COR-L47 (cell line): Measurements from ENCODE around the gene TFF3.

ENCODE experiments used
- DNase-seq: peaks from one replicate; lab custom pipeline; 2025; lab: John Stamatoyannopoulos, UW

The TFF3 gene

DNA sequence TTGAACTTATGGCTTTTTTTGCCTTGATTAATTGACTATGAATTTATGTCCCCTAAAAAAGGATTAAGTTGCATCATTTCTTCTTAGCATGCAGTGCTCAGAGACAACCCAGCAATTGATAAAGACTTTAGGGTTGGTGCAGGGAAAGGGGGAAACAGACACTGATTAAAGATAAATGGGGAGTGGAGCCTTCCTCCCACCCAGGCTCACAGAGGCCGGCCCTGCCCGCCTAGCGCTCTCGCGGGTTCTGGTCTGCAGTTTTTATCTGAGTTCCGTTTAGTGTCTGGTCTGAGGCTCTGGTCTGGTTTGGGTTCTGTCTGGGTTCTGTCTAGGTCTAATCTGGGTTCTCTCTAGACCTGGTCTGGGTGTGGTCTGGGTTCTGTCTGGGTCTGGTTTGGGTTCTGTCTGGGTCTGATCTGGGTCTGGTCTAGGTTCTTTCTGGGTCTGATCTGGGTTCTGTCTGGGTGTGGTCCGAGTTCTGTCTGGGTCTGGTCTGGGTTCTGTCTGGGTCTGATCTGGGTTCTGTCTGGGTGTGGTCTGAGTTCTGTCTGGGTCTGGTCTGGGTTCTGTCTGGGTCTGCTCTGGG is 48.1 kb downstream of the TFF3 start:
- DNase-seq: no peak

DNA sequence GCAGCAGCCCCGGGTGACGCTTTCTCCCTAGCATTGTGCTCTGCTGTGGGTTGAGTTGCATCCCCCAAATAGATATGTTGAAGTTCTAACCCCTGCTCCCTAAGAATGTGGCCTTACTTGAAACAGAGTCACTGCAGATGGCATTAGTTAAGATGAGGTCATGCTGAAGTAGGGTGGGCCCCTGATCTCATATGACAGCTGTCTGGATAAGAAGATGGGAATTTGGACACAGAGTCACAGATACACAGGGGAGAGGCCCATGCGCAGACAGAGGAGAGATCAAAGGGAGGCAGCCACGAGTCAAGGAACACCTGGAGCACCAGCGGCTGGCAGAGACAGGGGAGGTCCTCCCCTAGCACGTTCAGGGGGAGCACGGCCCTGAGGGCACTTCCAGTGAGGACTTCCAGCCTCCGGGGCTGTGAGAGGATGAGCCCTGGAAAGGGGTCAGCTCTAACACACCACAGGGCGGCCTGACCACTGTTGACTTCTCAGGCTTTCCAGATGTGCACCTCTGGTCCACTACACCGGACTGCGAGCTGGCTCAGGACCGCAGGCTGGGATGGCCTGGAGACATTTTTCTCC is 49.9 kb downstream of the TFF3 start:
- no peak for DNase-seq

DNA sequence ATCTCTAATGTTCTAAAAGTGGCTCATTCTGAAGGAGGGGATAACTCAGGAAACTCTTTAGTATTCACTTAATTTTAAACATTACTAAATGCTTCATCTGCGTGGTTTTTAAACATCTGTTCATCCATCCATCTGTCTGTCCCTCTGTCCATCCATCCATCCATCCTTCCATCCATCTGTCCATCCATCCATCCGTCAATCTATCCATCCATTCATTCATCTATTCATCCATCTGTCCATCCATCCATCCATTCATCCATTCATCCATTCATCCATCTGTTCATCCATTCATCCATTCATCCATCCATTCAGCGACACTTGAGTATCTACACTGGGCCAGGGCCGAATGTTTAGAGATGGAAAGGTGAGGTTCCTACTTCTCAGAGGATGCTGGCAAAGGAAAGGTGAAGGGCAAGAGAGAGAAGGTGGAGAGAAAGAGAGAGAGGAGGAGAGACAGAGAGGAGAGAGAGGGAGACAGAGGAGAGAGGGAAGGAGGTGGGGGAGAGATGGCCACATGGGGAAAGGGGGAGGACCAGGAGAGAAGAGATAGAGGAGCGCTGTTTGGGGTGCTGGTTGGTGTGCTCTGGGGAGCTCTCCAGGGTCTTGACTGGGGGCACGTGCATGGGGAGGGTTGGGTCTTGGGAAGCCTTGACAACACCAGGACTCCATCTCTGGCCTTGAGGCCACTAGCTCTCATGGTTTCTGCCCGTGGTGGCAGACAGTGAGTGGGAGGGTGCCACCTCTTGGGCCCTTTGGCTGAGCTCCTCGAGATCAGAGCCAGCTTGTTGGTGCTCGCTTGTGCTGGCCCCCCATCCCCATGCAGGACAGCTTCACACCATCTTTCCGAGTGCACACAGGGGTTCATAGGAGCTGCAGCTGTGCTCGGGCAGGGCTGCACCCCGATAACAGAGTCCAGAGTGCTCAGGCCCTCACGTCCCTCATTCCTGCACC is 50.7 kb downstream of the TFF3 start:
- DNase-seq: no peak

DNA sequence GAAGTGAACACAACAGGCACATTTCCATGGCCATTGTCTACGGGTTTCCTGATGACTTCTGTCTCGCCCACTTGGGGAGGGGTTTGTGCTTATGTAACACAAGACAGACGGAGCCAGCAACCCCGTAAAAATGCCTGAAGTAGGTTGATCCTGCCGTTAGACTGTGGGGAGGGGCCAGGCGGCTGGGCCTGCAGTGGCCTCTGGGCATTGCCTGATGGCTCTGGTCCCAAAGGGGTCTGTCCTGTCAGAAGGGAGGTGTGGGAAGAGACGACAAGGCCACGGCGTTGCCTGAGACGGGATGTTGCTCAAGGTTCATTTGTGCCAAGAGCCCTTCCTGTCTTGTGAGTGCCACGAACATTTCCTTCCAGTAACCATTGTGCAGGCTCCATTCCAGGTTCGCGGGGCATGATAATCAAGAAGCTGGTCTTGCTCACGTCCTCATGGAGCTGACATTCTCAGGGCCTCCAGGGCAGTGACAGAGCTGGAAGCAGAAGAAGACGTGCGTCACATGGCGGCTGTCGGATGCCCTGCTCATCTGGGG is 51.5 kb downstream of the TFF3 start:
- DNase-seq: no peak

DNA sequence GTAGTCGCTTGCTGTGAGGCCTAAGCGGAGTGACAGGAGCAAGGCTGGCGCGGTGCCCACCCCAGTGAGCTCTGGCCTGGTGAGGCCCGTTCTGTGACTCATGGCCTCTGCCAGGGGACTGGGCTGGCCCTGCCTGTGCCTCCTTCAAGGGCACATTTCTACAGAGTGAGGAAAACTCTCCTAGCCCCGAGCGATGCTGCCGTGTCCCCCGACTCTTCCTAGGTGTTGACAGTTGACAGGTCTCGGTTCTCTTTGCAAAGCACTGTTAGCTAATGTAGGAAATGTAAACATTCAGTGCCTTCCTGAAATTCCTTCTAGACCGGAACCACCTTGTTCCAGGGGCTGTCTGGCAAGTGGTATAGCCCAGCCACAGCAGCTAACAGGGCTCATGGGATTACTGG is 52.4 kb downstream of the TFF3 start:
- DNase-seq: no peak

DNA sequence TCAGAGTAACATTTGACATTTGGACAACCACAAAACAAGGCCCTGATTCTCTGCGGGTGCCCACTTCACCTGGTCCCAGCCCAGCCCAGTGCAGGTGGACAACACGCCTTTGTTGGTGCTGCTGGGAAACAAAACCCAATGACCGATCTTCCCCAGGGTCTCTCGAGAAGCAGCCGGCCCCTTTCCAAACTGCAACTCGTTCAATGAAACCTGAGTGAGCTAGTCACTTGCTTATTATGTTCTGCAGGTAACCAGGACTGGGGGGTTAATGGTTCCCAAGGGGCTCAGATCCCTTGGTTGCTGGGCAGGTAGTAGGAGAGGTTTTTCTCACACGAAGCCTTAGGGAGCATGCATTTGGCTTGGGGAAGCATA is 53.4 kb downstream of the TFF3 start:
- DNase-seq: no peak
